ENCODE results near the gene PIK3AP1. TPM values are rescaled to one million over a fixed set of nuclear protein-coding genes. Genes with fewer than 3 reads are reported as not detected.
"Not testable (repeated sequence)": the region's sequence is repeated elsewhere in the genome, so short reads cannot be mapped to it uniquely, and the experiment has no call there.

The PIK3AP1 gene
- total RNA-seq, 1 donor from 2014 or later: 5.9 TPM

DNA sequence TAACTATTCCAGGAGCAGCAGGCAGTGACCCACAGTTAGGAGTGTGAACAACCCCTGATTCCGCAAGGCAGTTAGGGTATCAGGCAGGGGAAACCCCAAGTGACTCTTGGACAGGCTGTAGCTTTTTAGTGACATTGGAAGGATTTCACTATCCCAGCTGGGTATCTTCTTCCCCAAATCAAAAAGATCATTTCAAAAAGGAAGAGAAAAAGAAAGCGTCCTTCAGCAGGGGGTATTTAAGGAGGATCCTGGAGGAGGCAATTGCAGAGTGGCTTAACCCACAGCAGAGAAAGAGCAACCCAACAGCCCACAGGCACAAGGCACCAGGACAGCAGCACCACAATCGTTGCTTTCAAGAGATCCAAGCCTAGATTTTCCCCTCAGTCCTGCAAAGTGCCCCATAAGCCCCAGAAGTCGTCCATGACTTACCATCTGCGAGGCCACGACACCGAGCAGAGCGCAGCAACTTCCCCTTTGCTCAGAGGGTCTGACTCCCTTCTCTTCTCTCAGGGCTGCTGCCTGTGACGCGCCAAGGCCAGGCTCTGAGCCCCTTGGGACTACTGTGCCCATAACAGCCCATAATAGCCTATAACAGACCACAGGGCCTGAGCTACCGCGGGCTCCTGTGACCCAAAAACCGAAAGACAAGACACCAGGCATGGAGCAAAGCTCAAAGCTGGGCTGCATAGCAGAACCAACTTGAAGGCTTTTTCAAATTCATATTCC lies 19.8 kb downstream of the PIK3AP1 start:
- Histone ChIP-seq H3K36me3 (no peaks in the 10 kb centered on the region), H3K9me3 (no peaks in the 10 kb centered on the region), H3K27ac (no peak overlapping the region), H3K27me3 (no peaks in the 10 kb centered on the region), H3K4me1 (no peaks in the 10 kb centered on the region), H3K4me3 (no peak overlapping the region)
- no peak for DNase-seq (ENCODE audit: extremely low spot score in 2 of 2)
- no peak for TF ChIP-seq POLR2A (IDR thresholded peaks at IDR 0.05)
- no peak for TF ChIP-seq POLR2AphosphoS5 (IDR thresholded peaks at IDR 0.05; ENCODE audit: insufficient read depth in 1 of 2, low read depth in 1 of 2)
- TF ChIP-seq, protein P1, sequence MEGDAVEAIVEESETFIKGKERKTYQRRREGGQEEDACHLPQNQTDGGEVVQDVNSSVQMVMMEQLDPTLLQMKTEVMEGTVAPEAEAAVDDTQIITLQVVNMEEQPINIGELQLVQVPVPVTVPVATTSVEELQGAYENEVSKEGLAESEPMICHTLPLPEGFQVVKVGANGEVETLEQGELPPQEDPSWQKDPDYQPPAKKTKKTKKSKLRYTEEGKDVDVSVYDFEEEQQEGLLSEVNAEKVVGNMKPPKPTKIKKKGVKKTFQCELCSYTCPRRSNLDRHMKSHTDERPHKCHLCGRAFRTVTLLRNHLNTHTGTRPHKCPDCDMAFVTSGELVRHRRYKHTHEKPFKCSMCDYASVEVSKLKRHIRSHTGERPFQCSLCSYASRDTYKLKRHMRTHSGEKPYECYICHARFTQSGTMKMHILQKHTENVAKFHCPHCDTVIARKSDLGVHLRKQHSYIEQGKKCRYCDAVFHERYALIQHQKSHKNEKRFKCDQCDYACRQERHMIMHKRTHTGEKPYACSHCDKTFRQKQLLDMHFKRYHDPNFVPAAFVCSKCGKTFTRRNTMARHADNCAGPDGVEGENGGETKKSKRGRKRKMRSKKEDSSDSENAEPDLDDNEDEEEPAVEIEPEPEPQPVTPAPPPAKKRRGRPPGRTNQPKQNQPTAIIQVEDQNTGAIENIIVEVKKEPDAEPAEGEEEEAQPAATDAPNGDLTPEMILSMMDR (IDR thresholded peaks at IDR 0.05): no peak
- intact Hi-C loops (cut with DNase I): no loop called here

GRCh38 chr10:96699613-96700012 lies 20.7 kb downstream of the PIK3AP1 start:
- H3K4me3 ChIP-seq: no peak overlapping the region
- intact Hi-C loops (cut with DNase I): no loop called here
- no peak for TF ChIP-seq POLR2AphosphoS5 (IDR thresholded peaks at IDR 0.05; ENCODE audit: insufficient read depth in 1 of 2, low read depth in 1 of 2)
- TF ChIP-seq POLR2A (IDR thresholded peaks at IDR 0.05): no peak
- TF ChIP-seq, protein P1 (IDR thresholded peaks at IDR 0.05): no peak
- no peaks in the 10 kb centered on the region for H3K36me3 ChIP-seq
- H3K4me1 ChIP-seq: no peaks in the 10 kb centered on the region
- no peak overlapping the region for H3K27ac ChIP-seq
- H3K27me3 ChIP-seq: no peaks in the 10 kb centered on the region
- no peak for DNase-seq (ENCODE audit: extremely low spot score in 2 of 2)
- H3K9me3 ChIP-seq: no peaks in the 10 kb centered on the region

DNA sequence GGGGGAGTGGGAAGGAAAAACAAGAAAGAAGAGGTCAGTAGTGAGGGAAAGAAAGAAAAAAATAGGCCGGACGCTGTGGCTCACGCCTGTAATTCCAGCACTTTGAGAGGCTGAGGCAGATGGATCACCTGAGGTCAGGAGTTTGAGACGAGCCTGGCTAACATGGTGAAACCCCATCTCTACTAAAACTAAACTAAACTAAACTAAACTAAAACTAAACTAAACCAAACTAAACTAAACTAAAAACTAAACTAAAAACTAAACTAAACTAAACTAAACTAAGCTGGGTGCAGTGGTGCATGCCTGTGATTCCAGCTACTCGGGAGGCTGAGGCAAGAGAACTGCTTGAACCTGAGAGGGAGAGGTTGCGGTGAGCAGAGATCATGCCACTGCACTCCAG lies 22.0 kb downstream of the PIK3AP1 start:
- H3K36me3 ChIP-seq; H3K27ac ChIP-seq; H3K27me3 ChIP-seq; intact Hi-C loops (cut with DNase I); H3K9me3 ChIP-seq; DNase-seq (ENCODE audit: extremely low spot score in 2 of 2); H3K4me3 ChIP-seq; H3K4me1 ChIP-seq: not testable (repeated sequence)

DNA sequence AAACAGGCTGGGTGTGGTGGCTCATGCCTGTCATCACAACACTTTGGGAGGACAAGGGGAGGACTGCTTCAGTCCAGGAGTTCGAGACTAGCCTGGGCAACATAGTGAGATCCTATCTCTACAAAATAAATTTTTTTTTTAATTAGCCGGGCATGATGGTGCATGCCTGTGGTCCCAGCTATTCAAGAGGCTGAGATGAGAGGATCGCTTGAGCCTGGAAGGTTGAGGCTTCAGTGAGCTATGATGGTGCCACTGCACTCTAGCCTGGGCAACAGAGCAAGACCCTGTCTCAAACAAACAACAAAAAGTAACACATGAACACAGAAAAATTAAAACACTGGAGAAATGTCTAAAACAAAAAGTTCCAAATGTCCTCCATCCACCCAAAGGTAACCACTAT lies 22.9 kb downstream of the PIK3AP1 start:
- no peaks in the 10 kb centered on the region for H3K4me1 ChIP-seq
- no peaks in the 10 kb centered on the region for H3K36me3 ChIP-seq
- H3K27me3 ChIP-seq: no peaks in the 10 kb centered on the region
- H3K27ac ChIP-seq: no peak overlapping the region
- H3K4me3 ChIP-seq: no peak overlapping the region
- DNase-seq (ENCODE audit: extremely low spot score in 2 of 2): no peak
- H3K9me3 ChIP-seq: no peaks in the 10 kb centered on the region
- TF ChIP-seq, protein P1 (IDR thresholded peaks at IDR 0.05): no peak
- TF ChIP-seq POLR2A (IDR thresholded peaks at IDR 0.05) (no peak), POLR2AphosphoS5 (IDR thresholded peaks at IDR 0.05; ENCODE audit: insufficient read depth in 1 of 2, low read depth in 1 of 2) (no peak)
- intact Hi-C loops (cut with DNase I): no loop called here

GRCh38 chr10:96696845-96697425 lies 23.4 kb downstream of the PIK3AP1 start:
- no peak for TF ChIP-seq POLR2AphosphoS5 (IDR thresholded peaks at IDR 0.05; ENCODE audit: insufficient read depth in 1 of 2, low read depth in 1 of 2)
- TF ChIP-seq, protein P1 (IDR thresholded peaks at IDR 0.05): no peak
- TF ChIP-seq POLR2A (IDR thresholded peaks at IDR 0.05): no peak
- Histone ChIP-seq H3K27me3 (no peaks in the 10 kb centered on the region), H3K4me3 (no peak overlapping the region), H3K27ac (no peak overlapping the region), H3K36me3 (no peaks in the 10 kb centered on the region), H3K4me1 (no peaks in the 10 kb centered on the region), H3K9me3 (no peaks in the 10 kb centered on the region)
- intact Hi-C loops (cut with DNase I): no loop called here
- no peak for DNase-seq (ENCODE audit: extremely low spot score in 2 of 2)
